HepG2 (cell line): ENCODE measurements around the gene ATG4B. TPM values are rescaled to one million over a fixed set of nuclear protein-coding genes. Genes with fewer than 3 reads are reported as not detected.

ENCODE experiments used
- ATAC-seq: fragments of 200-7000 bp; cut with Tn5 transposase; 3 replicates; pipeline ENCODE4 v1.9.1; 2020; ENCODE audit warnings: mild to moderate bottlenecking, moderate library complexity
- BruUV-seq: library from RNA; stranded (reverse); fragments of 400-500 nt; replicated peaks from 2 replicates; lab custom pipeline; 2021; lab: Mats Ljungman, UMichigan
- CTCF ChIA-PET: fragments of 300-600 bp; formaldehyde crosslinking; extraction: SDS; loops from one replicate; lab custom pipeline; 2021; ENCODE audit warnings: low total read pairs, inconsistent platforms, low intra/inter-chr PET ratio; lab: Yijun Ruan, JAX
- POLR2A ChIA-PET: fragments of 350-600 bp; sonication (Branson Sonifier 250); formaldehyde crosslinking; loops from one replicate; lab custom pipeline; 2020; ENCODE audit warnings: antibody characterized with exemption, inconsistent platforms; lab: Yijun Ruan, JAX
- DNase-seq: peaks from one replicate; pipeline ENCODE4 v3.0.0-alpha.2; 2015; ENCODE audit warnings: low spot score
- FAIRE-seq: peaks from 3 replicates; lab custom pipeline; 2011; peaks lifted over from hg19 to GRCh38; lab: Jason Lieb, UNC
- H2AFZ ChIP-seq: one replicate; pipeline ENCODE4 v1.6.1; 2011; ENCODE audit warnings: low read length, inconsistent platforms
- H3K27ac ChIP-seq: fragments of 300-600 bp; 3 replicates; pipeline ENCODE4 v1.8.0; 2011; ENCODE audit warnings: mixed run types, mild to moderate bottlenecking, mixed read lengths, low read length, inconsistent platforms; ENCODE audit not compliant: insufficient read depth; ENCODE audit errors: extremely low read length
- H3K27me3 ChIP-seq, 2 experiments: fragments of 200-600 bp in 1 of 2; 2 replicates in 1 of 2; 3 replicates in 1 of 2; pipeline versions ENCODE4 v1.6.0 to v1.8.0; 2011; ENCODE audit warnings: low read length in 2 of 2, mild to moderate bottlenecking in 2 of 2, moderate library complexity in 2 of 2, inconsistent platforms in 1 of 2; ENCODE audit not compliant: insufficient read depth in 2 of 2, control insufficient read depth in 1 of 2
- H3K36me3 ChIP-seq, 2 experiments: fragments of 200-600 bp in 1 of 2; replicated peaks in 1 of 2; 2 replicates in 1 of 2; 3 replicates in 1 of 2; pipeline versions ENCODE4 v1.5.1 to v1.8.0; 2011; ENCODE audit warnings: low read length in 2 of 2, inconsistent platforms in 1 of 2; ENCODE audit not compliant: insufficient read depth in 2 of 2, control insufficient read depth in 1 of 2
- H3K4me1 ChIP-seq: 2 replicates; pipeline ENCODE4 v1.5.1; 2012; ENCODE audit warnings: low read length, inconsistent platforms; ENCODE audit not compliant: insufficient read depth
- H3K4me2 ChIP-seq: 2 replicates; pipeline ENCODE4 v1.6.0; 2011; ENCODE audit warnings: low read depth, low read length, inconsistent platforms
- H3K4me3 ChIP-seq, 3 experiments: fragments of 200-600 bp in 1 of 3; sonication (generic), shearing (Covaris generic) in 1 of 3; replicated peaks in 1 of 3; 2 replicates each; pipeline ENCODE4 v1.5.1; 2011 to 2016; ENCODE audit warnings: low read length in 3 of 3, inconsistent platforms in 2 of 3, low read depth in 2 of 3, mild to moderate bottlenecking in 2 of 3, control low read depth in 1 of 3, mixed read lengths in 1 of 3; ENCODE audit not compliant: insufficient read depth in 1 of 3
- H3K79me2 ChIP-seq: one replicate; pipeline ENCODE4 v1.6.1; 2011; ENCODE audit warnings: low read length, inconsistent platforms; ENCODE audit not compliant: insufficient read depth
- H3K9ac ChIP-seq: 2 replicates; pipeline ENCODE4 v1.6.0; 2011; ENCODE audit warnings: mild to moderate bottlenecking, low read depth, low read length, inconsistent platforms; ENCODE audit not compliant: insufficient read depth
- H3K9me3 ChIP-seq: 2 replicates; pipeline ENCODE4 v1.5.1; 2012; ENCODE audit warnings: mild to moderate bottlenecking, low read length
- H4K20me1 ChIP-seq: 2 replicates; pipeline ENCODE4 v1.6.0; 2011; ENCODE audit warnings: inconsistent platforms, mild to moderate bottlenecking, low read length, moderate library complexity; ENCODE audit not compliant: insufficient read depth
- AGO2 ChIP-seq: fragments of 200-400 bp; formaldehyde crosslinking; optimal IDR thresholded peaks from 2 replicates; pipeline ENCODE3; 2017; ENCODE audit warnings: mild to moderate bottlenecking, low read depth, low read length, moderate library complexity
- AKAP8 ChIP-seq: sonication (generic); formaldehyde crosslinking; IDR thresholded peaks from 2 replicates; pipeline ENCODE4 v1.5.1; 2020; ENCODE audit warnings: mild to moderate bottlenecking, missing genetic modification reagents
- HCFC1 ChIP-seq: fragments of 150-350 bp; IDR thresholded peaks from 2 replicates; pipeline ENCODE4 v1.6.1; 2014; ENCODE audit warnings: low read depth, low read length
- PRPF4 ChIP-seq: fragments of 200-400 bp; formaldehyde crosslinking; IDR thresholded peaks from 2 replicates; pipeline ENCODE4 v1.6.1; 2016; ENCODE audit warnings: low read length, low read depth; ENCODE audit not compliant: poor library complexity, severe bottlenecking
- RAD21 ChIP-seq: fragments of 450-650 bp; formaldehyde crosslinking; IDR thresholded peaks from 2 replicates; pipeline ENCODE4 v1.5.0; 2020; ENCODE audit warnings: mild to moderate bottlenecking
- RBFOX2 ChIP-seq: fragments of 200-400 bp; formaldehyde crosslinking; IDR thresholded peaks from 2 replicates; pipeline ENCODE4 v1.6.1; 2017; ENCODE audit warnings: low read depth, mild to moderate bottlenecking, low read length
- RBM22 ChIP-seq: fragments of 200-400 bp; formaldehyde crosslinking; optimal IDR thresholded peaks from 2 replicates; pipeline ENCODE3; 2017; ENCODE audit warnings: mild to moderate bottlenecking, low read length, moderate library complexity
- SKI ChIP-seq: fragments of 450-650 bp; IDR thresholded peaks from one replicate; pipeline ENCODE4 v1.6.1; 2018; ENCODE audit warnings: mild to moderate bottlenecking; ENCODE audit not compliant: partially characterized antibody
- SSRP1 ChIP-seq: IDR thresholded peaks from 2 replicates; pipeline ENCODE4 v1.6.1; 2016; ENCODE audit warnings: control low read depth
- ZNF816 ChIP-seq: sonication (generic); formaldehyde crosslinking; IDR thresholded peaks from 2 replicates; pipeline ENCODE4 v1.8.0; 2022; ENCODE audit warnings: missing genetic modification reagents, mild to moderate bottlenecking, borderline replicate concordance
- WGBS: methylation state at CpG from one replicate; pipeline ENCODE4 v1.1.6; 2017; ENCODE audit warnings: low lambda C conversion rate; 5-methylcytosine and 5-hydroxymethylcytosine counted together
- in situ Hi-C: cut with HindIII; loops from 2 replicates; pipeline ENCODE4 v1.10.0; 2017; ENCODE audit warnings: low pct_unique_long_range_greater_than_20kb; ENCODE audit not compliant: extremely low pct_ligation_motif_present
- intact Hi-C: fragments of 100-400 bp; cut with micrococcal nuclease; formaldehyde crosslinking; loops from one replicate; pipeline ENCODE4 v1.10.0; 2022; ENCODE audit not compliant: unreplicated experiment
- polyA plus RNA-seq, 8 experiments: library from polyadenylated mRNA; depleted of rRNA in 3 of 8; stranded (reverse) in 7 of 8; unstranded in 1 of 8; fragments of >200 nt; fragmentation: Illumina TruSeq in 4 of 8; extraction: Trizol in 4 of 8; gene quantifications; 2 replicates each; pipeline versions ENCODE4 v1.2.1 to v1.2.3, GENCODE V29; 2011 to 2016; ENCODE audit warnings: low read depth in 4 of 8, missing spikeins in 1 of 8, mixed read lengths in 1 of 8; ENCODE audit not compliant: insufficient read depth in 1 of 8
- total RNA-seq, 5 experiments: library from RNA; depleted of rRNA; stranded (reverse); fragments of >200 nt; fragmentation: Illumina TruSeq; extraction: Trizol; gene quantifications; 2 replicates each; pipeline ENCODE4 v1.2.3, GENCODE V29; 2016; ENCODE audit warnings: low read depth in 1 of 5
- TF ChIP-seq, protein P1 (sequence below): sonication (generic); formaldehyde crosslinking; IDR thresholded peaks from 2 replicates; pipeline ENCODE4 v1.5.0; 2020; ENCODE audit warnings: mild to moderate bottlenecking, missing genetic modification reagents
- TF ChIP-seq, protein P2 (sequence below): sonication (generic); formaldehyde crosslinking; IDR thresholded peaks from 2 replicates; pipeline ENCODE4 v1.5.1; 2020; ENCODE audit warnings: mild to moderate bottlenecking, missing genetic modification reagents, moderate library complexity

Gene ATG4B
- total and polyA plus RNA-seq, 2 of the 13 experiments (the other 11 are each of a cell fraction or from before 2014, with no cell fraction given): 95.5 to 239 TPM

DNA sequence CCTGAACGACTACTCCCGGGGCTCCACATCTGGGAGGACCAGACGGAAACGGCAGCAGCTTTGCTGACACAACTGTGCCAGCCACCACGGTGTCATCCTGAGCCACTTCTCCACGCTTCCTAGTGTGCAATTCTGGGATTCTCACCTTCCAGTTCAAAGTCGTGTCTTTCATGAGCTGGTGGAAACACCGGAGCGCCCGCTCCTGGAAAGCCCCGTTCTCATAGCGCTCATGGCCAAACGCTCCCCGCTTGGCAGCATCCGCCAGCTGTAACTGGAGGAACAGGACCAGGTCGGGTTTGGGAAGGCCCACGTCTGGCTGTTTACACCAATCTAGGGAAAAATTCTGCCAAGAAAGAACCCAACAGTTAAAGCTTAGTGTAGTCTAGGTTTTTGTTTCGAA, 40.8 kb downstream of the ATG4B start:
- intact Hi-C loops (no loop called here), in situ Hi-C loops (no loop called here)
- no peak overlapping the region for H3K4me3 ChIP-seq
- ChIA-PET CTCF (no interaction called here), POLR2A (interaction anchor here (1.6 to 2.8 kb wide), 2 partner anchors 8 to 23 kb away, joined by 3 to 13 read pairs; partner anchors contain the start of gene DTYMK)
- H3K9ac ChIP-seq: no peak overlapping the region
- no peaks in the 10 kb centered on the region for H3K9me3 ChIP-seq
- TF ChIP-seq HCFC1 (no peak), RBM22 (peak; percentile 23)
- FAIRE-seq (no peak), DNase-seq (no peak), ATAC-seq (no peak)
- H3K27ac ChIP-seq: no peak overlapping the region
- no peak overlapping the region for H2AFZ ChIP-seq
- H3K36me3 ChIP-seq: peaks cover 33 to 72% of the 10 kb centered on the region in 2 experiments
- no peaks in the 10 kb centered on the region for H3K27me3 ChIP-seq
- H3K79me2 ChIP-seq: no peaks in the 10 kb centered on the region
- no peaks in the 10 kb centered on the region for H3K4me1 ChIP-seq
- no peak overlapping the region for H3K4me2 ChIP-seq
- WGBS: 98% methylated on average over 18 of the region's 18 CpGs
- BruUV-seq: no TSS peak
- H4K20me1 ChIP-seq: no peaks in the 10 kb centered on the region

GRCh38 chr2:241678784-241679540, 41.5 kb downstream of the ATG4B start:
- no peak overlapping the region for H3K4me3 ChIP-seq
- BruUV-seq: no TSS peak
- DNase-seq (no peak), ATAC-seq (no peak), FAIRE-seq (no peak)
- H3K4me2 ChIP-seq: no peak overlapping the region
- WGBS: 99% methylated on average over 21 of the region's 22 CpGs
- H3K27ac ChIP-seq: no peak overlapping the region
- H3K4me1 ChIP-seq: no peaks in the 10 kb centered on the region
- TF ChIP-seq ZNF816 (CRISPR knock-in tag) (no peak), AKAP8 (CRISPR knock-in tag) (0 out of 2 replicates have a peak, but pooled peaks have one; percentile 37), PRPF4 (no peak), SKI (no peak), SSRP1 (CRISPR knock-in tag) (no peak), RBFOX2 (peak; percentile 34; the same call in 1 of the 2 replicates), AGO2 (peak; percentile 55), RAD21 (CRISPR knock-in tag) (no peak)
- TF ChIP-seq, protein P1, sequence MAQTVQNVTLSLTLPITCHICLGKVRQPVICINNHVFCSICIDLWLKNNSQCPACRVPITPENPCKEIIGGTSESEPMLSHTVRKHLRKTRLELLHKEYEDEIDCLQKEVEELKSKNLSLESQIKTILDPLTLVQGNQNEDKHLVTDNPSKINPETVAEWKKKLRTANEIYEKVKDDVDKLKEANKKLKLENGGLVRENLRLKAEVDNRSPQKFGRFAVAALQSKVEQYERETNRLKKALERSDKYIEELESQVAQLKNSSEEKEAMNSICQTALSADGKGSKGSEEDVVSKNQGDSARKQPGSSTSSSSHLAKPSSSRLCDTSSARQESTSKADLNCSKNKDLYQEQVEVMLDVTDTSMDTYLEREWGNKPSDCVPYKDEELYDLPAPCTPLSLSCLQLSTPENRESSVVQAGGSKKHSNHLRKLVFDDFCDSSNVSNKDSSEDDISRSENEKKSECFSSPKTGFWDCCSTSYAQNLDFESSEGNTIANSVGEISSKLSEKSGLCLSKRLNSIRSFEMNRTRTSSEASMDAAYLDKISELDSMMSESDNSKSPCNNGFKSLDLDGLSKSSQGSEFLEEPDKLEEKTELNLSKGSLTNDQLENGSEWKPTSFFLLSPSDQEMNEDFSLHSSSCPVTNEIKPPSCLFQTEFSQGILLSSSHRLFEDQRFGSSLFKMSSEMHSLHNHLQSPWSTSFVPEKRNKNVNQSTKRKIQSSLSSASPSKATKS (CRISPR knock-in tag): no peak
- TF ChIP-seq, protein P2, sequence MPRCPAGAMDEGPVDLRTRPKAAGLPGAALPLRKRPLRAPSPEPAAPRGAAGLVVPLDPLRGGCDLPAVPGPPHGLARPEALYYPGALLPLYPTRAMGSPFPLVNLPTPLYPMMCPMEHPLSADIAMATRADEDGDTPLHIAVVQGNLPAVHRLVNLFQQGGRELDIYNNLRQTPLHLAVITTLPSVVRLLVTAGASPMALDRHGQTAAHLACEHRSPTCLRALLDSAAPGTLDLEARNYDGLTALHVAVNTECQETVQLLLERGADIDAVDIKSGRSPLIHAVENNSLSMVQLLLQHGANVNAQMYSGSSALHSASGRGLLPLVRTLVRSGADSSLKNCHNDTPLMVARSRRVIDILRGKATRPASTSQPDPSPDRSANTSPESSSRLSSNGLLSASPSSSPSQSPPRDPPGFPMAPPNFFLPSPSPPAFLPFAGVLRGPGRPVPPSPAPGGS: no peak
- TF ChIP-seq, all 625 proteins: peak for 3
- Histone ChIP-seq H2AFZ (no peak overlapping the region), H3K27me3 (no peaks in the 10 kb centered on the region), H3K36me3 (peaks cover 33 to 78% of the 10 kb centered on the region in 2 experiments), H4K20me1 (no peaks in the 10 kb centered on the region), H3K9me3 (no peaks in the 10 kb centered on the region), H3K9ac (no peak overlapping the region), H3K79me2 (peaks cover under 1% of the 10 kb centered on the region)
- CTCF ChIA-PET: no interaction called here
- POLR2A ChIA-PET: interaction anchor here (1.6 to 2.8 kb wide), 2 partner anchors 8 to 23 kb away, joined by 3 to 13 read pairs; partner anchors contain the start of gene DTYMK
- intact Hi-C loops: no loop called here
- in situ Hi-C loops: no loop called here
